ENCODE data around the gene USP33.

Gene USP33

DNA sequence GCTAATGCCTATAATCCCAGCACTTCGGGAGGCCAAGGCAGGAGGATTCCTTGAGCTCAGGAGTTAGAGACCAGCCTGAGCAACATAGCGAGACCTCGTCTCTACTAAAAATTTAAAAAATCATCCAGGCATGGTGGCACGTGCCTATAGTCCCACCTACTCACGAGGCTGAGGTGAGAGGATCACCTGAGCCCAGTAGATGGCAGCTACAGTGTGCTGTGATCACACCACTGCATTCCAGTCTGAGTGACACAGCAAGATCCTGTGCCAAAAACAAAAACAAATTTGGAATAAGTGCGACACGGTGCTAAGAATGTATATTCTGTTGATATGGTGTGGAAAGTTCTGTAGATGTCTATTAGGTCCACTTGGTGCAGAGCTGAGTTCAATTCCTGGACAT, 15.1 kb downstream of the USP33 start:
- TF ChIP-seq, protein P1, sequence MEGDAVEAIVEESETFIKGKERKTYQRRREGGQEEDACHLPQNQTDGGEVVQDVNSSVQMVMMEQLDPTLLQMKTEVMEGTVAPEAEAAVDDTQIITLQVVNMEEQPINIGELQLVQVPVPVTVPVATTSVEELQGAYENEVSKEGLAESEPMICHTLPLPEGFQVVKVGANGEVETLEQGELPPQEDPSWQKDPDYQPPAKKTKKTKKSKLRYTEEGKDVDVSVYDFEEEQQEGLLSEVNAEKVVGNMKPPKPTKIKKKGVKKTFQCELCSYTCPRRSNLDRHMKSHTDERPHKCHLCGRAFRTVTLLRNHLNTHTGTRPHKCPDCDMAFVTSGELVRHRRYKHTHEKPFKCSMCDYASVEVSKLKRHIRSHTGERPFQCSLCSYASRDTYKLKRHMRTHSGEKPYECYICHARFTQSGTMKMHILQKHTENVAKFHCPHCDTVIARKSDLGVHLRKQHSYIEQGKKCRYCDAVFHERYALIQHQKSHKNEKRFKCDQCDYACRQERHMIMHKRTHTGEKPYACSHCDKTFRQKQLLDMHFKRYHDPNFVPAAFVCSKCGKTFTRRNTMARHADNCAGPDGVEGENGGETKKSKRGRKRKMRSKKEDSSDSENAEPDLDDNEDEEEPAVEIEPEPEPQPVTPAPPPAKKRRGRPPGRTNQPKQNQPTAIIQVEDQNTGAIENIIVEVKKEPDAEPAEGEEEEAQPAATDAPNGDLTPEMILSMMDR (IDR thresholded peaks at IDR 0.05; ENCODE audit: insufficient read depth, low read length), result no peak
- TF ChIP-seq, protein P2, sequence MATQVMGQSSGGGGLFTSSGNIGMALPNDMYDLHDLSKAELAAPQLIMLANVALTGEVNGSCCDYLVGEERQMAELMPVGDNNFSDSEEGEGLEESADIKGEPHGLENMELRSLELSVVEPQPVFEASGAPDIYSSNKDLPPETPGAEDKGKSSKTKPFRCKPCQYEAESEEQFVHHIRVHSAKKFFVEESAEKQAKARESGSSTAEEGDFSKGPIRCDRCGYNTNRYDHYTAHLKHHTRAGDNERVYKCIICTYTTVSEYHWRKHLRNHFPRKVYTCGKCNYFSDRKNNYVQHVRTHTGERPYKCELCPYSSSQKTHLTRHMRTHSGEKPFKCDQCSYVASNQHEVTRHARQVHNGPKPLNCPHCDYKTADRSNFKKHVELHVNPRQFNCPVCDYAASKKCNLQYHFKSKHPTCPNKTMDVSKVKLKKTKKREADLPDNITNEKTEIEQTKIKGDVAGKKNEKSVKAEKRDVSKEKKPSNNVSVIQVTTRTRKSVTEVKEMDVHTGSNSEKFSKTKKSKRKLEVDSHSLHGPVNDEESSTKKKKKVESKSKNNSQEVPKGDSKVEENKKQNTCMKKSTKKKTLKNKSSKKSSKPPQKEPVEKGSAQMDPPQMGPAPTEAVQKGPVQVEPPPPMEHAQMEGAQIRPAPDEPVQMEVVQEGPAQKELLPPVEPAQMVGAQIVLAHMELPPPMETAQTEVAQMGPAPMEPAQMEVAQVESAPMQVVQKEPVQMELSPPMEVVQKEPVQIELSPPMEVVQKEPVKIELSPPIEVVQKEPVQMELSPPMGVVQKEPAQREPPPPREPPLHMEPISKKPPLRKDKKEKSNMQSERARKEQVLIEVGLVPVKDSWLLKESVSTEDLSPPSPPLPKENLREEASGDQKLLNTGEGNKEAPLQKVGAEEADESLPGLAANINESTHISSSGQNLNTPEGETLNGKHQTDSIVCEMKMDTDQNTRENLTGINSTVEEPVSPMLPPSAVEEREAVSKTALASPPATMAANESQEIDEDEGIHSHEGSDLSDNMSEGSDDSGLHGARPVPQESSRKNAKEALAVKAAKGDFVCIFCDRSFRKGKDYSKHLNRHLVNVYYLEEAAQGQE (IDR thresholded peaks at IDR 0.05; ENCODE audit: insufficient replicate concordance, low read depth), result no peak
- TF ChIP-seq SPI1 (IDR thresholded peaks at IDR 0.05; ENCODE audit: borderline replicate concordance, low read depth) (no peak), POLR2AphosphoS5 (IDR thresholded peaks at IDR 0.05; ENCODE audit: low read depth) (no peak), GABPA (IDR thresholded peaks at IDR 0.05; ENCODE audit: low read depth) (no peak)

DNA sequence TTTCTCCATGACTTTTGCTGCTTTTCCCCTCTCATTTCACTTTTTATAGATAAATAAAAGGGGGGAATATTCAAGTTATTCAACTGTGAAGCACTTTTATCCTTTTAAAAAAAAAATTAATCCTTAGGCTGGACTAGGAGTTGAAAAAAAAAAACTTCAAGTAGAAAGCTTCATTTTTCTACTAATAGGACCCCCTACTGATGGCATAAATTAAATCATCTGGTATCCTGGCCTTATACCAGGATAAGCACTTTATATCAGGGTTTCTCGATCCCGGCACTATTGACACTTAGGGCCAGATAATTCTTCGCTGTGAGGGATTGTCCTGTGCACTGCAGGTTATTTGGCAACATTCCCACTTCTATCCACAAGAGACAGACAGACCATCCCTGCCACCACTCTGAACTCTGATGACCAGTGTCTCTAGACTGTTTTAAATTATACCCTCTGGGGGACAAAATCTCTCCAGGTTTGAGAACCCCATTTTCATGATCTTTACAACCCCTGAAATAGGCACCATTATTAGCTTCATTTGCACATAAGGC, 17.6 kb downstream of the USP33 start:
- DNase-seq (ENCODE audit: low read depth in 1 of 2, low spot score in 1 of 2), result no peak
- no peak overlapping the region for H3K27ac ChIP-seq (replicated peaks)

More for the DNA sequence above, 15.1 kb downstream of the USP33 start:
- DNase-seq (ENCODE audit: low read depth in 1 of 2, low spot score in 1 of 2), result no peak
- H3K4me3 ChIP-seq (replicated peaks; ENCODE audit: insufficient read depth, low read length), result no peak overlapping the region
- H3K27me3 ChIP-seq (ENCODE audit: insufficient read depth, poor library complexity, severe bottlenecking), result no peaks in the 10 kb centered on the region
- no peak overlapping the region for H3K27ac ChIP-seq (replicated peaks)

DNA sequence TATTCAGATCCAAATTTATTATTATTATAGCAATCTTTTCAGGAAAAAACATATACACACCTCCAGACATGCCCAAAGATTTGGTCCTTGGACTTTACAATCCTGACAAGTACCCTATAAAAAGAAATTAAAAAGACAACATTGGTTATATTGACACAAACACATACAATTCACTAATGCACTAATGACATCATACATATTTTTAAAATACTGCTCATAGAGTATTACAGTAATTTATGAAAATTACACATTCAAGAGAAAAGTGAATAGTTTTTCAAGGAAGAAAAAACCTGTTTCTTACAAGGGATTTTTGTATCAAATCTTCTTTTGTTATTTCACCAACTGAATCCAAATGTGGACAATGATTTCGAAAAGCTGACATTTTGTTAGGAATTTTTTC, 18.3 kb downstream of the USP33 start:
- DNase-seq (ENCODE audit: low read depth in 1 of 2, low spot score in 1 of 2), result no peak
- H3K27ac ChIP-seq (replicated peaks), result no peak overlapping the region
- no peak overlapping the region for H3K4me3 ChIP-seq (replicated peaks; ENCODE audit: insufficient read depth, low read length)
- no peaks in the 10 kb centered on the region for H3K27me3 ChIP-seq (ENCODE audit: insufficient read depth, poor library complexity, severe bottlenecking)
- TF ChIP-seq GABPA (IDR thresholded peaks at IDR 0.05; ENCODE audit: low read depth), result no peak
- TF ChIP-seq SPI1 (IDR thresholded peaks at IDR 0.05; ENCODE audit: borderline replicate concordance, low read depth), result no peak
- TF ChIP-seq, protein P1 (IDR thresholded peaks at IDR 0.05; ENCODE audit: insufficient read depth, low read length), result no peak
- TF ChIP-seq, protein P2 (IDR thresholded peaks at IDR 0.05; ENCODE audit: insufficient replicate concordance, low read depth), result no peak
- no peak for TF ChIP-seq POLR2AphosphoS5 (IDR thresholded peaks at IDR 0.05; ENCODE audit: low read depth)

More for the DNA sequence above, 17.6 kb downstream of the USP33 start:
- H3K27me3 ChIP-seq (ENCODE audit: insufficient read depth, poor library complexity, severe bottlenecking), result no peaks in the 10 kb centered on the region
- TF ChIP-seq GABPA (IDR thresholded peaks at IDR 0.05; ENCODE audit: low read depth), result no peak
- TF ChIP-seq, protein P2 (IDR thresholded peaks at IDR 0.05; ENCODE audit: insufficient replicate concordance, low read depth), result no peak
- H3K4me3 ChIP-seq (replicated peaks; ENCODE audit: insufficient read depth, low read length), result no peak overlapping the region

Data from HL-60 (cell line).